ENCODE data around the gene TLCD2. TPM values are rescaled to one million over a fixed set of nuclear protein-coding genes. Genes with fewer than 3 reads are reported as not detected.
A peak's percentile ranks its signal among the peaks of the same experiment; 100 is the strongest.
"Not testable (repeated sequence)": the region's sequence is repeated elsewhere in the genome, so short reads cannot be mapped to it uniquely, and the experiment has no call there.

Gene TLCD2
- total RNA-seq, 1 experiment from 2014 or later: 1.2 TPM

DNA sequence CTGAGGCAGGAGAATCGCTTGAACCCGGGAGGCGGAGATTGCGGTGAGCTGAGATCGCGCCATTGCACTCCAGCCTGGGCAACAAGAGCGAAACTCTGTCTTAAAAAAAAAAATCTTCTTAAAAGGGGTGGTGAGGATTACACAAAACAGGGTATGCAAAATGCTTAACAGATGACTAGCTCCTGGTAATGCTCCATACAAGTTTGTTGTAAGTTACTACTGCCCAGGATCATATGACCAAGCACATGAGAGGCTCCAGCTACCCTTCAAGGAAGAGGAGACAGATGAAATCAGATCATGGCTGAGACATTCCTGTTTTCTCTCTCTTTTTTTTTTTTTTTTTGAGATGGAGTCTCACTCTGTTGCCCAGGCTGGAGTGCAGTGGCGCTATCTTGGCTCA lies 11.8 kb upstream of the TLCD2 start:
- in situ Hi-C loops (cut with HindIII; ENCODE audit: low sequenced_read_pairs): not testable (repeated sequence)

DNA sequence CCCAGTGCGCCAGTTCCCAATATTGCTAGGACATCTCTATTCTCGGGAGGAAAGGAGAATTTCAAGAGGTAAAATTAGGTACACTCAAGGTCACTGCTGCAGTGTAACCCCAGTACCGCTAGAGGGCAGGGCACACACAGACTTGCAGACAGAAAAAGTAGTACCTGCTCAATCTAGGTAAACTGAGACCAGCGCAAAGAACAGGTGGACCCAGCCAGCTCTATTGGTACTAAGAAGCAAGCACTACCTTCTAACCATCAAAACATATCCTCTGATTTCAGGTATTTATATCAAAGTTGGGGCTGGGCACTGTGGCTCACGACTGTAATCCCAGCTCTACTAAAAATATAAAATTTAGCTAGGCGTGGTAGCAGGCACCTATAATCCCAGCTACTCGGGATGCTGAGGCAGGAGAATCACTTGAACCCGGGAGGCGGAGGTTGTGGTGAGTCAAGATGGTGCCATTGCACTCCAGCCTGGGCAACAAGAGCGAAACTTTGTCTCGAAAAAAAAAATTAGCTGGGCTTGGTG lies 10.7 kb upstream of the TLCD2 start:
- DNase-seq (ENCODE audit: low spot score): peak; percentile 77
- in situ Hi-C loops (cut with HindIII; ENCODE audit: low sequenced_read_pairs): no loop called here

More for the DNA sequence above, 11.8 kb upstream of the TLCD2 start:
- DNase-seq (ENCODE audit: low spot score): not testable (repeated sequence)

DNA sequence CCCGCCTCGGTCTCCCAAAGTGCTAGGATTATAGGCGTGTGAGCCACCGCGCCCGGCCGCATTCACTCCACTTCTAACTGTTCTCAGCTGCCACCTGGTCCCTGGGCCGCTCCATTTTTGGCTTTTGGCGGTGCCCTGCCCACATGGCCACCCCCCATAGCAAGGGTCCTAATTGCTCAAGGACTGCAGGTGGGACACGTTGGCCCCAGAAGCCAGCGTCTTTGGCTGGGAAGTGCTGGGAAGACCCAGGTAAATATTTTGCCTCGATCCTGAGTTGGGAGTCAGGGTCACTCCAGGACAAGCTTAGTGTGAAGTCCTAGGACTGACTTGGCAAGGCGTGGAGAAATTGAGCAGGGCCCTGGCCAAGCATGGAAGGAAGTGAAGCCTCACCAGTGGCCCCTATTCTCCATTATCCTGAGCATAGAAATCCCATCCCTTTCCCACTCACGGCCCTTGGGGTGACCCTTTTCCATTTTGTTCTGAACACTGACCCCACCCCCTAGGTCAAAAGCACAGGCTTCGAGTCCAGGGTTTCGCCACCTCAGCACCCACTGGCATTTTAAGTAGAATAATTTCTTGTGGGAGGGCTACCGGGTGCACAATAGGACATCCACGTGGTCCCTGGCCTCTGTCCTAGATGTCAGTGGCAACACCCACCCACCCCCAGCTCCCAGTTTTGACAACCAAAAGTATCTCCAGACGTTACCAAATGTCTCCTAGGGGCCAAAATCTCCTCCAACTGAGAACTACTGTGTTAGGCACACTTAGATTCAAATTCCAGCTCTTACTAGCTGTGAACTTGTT lies 8.4 kb upstream of the TLCD2 start:
- DNase-seq (ENCODE audit: low spot score): no peak
- in situ Hi-C loops (cut with HindIII; ENCODE audit: low sequenced_read_pairs): loop anchor here (5.0 kb wide), 1 partner anchor 44 kb away; the partner anchor contains the start of gene SERPINF1

DNA sequence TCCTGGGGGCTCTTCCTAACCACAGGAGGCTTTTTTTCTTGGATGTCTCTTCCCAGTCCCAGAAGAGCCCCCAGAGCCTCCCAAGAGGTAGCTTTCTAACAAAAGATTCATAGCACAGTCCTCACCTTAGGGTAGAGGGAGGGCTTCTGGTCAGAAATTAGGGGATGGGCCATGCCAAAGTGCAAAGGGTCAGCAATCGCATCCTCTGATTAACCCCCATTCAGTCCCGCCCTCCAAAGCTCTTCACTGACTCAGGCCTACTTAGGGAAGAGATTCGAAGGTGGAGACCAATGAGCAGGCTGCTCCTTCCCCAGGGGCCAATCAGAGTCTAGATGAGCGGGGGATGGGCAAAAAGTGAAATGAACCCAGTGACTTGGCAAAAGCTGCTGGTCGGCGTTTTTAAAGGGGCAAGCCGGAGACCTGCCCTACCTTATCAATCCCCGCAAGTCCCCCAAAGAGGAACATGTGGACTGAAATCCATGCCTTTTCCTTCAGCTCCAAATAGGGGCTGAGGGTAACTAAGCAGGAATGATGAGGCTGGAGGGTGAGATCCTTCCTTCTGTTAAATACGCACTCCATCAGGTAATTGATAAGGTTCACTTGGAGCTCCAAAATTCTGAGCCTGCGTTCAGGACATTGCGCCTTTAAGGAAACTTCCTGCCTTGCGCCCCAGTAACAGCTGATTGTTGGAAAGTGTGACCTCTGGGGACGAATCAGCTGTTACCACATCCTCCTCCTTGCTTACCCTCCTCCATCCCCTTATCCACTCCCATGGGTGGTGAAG lies 6.9 kb upstream of the TLCD2 start:
- peak; percentile 99 for DNase-seq (ENCODE audit: low spot score)
- in situ Hi-C loops (cut with HindIII; ENCODE audit: low sequenced_read_pairs): loop anchor here (5.0 kb wide), 1 partner anchor 45 kb away; the partner anchor contains the start of gene SERPINF1

DNA sequence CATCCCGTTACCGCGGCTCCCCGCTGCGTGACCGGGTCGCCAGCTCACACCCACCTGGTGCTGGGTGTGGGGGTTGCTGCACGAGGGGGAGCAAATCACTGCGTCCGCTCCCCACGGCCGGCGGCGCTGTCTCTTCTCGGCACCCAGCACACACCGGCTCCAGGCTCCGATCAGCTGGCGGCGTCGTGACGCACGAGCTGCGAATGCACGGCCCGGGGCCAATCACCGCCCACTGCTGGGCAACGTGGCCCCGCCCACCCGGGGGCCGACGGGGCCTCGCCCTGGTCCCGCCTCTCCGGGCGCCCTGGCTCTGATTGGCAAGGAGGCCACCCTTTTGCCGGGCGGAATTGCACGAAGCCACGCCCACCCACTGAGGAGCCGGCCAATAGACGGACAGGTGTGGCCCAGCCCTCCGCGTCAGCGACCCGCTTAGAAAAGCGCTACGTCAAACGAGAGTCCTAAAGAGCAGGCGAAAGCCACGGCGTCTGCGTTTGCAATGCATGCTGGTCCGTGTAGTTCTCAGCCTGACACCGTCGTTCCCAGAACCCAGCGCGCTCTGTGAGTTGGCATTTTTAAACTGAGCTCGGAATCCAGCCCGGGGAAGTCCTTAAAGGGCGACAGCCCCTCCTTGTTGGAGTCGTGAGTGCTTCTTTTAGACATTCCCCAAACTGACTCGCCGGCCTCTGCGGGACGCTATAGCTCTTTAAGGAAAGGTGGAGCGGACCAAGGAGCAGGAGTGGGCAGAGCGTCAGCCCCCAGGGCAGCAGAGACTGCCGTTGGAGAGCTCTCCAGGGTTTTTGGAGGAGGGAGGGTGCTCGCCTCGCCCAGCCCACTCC lies 6.1 kb upstream of the TLCD2 start:
- in situ Hi-C loops (cut with HindIII; ENCODE audit: low sequenced_read_pairs): loop anchor here (5.0 kb wide), 1 partner anchor 46 kb away; the partner anchor contains the start of gene SERPINF1
- DNase-seq (ENCODE audit: low spot score): peak; percentile 100

DNA sequence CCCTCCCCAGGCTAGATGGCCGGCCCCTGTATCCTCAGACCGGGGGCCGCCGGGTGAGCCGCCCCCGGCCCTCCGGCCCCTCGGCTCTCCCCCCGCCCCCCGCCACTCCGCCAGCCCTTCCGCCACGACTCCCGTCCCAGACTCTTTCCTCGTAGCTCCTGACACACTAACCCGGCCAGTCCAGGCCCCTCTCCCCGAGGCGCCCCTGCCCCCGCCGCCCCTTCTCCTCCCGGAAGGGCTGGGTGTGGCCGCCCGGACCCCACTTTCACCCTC lies 5.6 kb upstream of the TLCD2 start:
- DNase-seq (ENCODE audit: low spot score): no peak
- in situ Hi-C loops (cut with HindIII; ENCODE audit: low sequenced_read_pairs): loop anchor here (5.0 kb wide), 1 partner anchor 47 kb away; the partner anchor contains the start of gene SERPINF1

DNA sequence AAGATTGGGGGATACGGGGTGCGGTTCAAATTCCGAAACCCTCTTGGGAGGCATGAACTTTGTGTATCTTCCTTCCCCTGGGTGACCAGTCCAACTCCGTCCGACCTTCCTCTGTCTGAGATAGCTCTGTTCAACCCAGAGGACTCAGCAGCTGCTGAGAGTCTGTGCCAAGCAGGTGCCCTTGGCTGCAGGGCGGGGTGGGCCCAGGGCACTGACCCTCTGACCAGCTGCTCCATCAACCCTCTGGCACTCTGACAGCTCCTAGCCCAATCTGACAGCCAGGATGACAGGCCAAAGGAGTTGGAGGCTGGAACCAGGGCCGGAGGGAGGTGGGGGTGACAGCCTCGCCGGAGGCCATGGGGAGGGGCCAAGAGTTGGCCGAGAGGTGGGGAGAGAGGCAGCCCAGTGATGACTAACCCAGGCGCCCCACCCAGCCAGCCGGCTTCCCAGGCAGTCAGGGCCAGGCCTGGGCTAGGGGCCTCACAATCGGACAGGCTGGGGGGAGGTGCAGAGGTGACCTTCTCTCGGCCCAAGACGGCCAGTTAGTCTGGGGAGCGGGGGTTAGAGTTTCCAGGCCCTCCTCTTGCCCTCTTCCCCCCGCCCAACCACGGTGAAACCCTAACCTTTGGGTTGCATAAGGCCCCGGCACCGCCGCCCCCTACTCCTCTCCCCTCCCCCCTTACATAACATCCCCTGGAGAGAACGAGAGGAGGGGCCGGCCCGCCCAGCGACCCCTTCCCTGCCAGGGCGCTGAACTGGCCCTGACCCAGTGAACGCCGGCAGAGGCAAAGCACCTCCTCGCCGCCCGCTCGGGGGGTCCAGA lies 5.0 kb upstream of the TLCD2 start:
- DNase-seq (ENCODE audit: low spot score): peak; percentile 32
- in situ Hi-C loops (cut with HindIII; ENCODE audit: low sequenced_read_pairs): loop anchor here (5.0 kb wide), 1 partner anchor 47 kb away; the partner anchor contains the start of gene SERPINF1

DNA sequence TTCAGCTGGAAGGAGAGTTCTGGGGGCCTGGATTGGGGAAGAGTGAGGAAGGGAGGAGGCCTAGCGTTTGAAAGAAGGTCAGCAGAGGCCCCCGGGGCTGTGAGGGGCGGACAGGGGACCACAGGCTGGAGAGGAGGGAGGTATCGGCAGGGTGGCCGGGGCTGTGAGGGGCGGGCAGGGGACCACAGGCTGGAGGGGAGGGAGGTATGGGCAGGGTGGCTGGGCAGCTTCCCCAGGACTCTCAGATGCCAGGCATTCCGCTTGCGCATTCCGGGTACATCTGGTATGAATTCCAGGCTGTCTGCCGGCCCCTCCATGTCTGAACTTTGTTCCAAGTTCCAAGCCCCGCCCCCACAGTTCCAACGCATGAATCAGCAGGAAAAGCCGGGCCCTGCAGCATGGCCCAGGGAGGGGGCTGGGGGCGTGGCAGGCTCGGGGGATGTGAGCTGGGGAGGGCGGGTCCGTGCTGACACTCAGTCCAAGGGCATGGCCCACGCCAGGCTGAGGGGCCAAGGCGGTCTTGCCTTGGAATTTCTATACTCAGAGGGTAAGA lies 4.3 kb upstream of the TLCD2 start:
- in situ Hi-C loops (cut with HindIII; ENCODE audit: low sequenced_read_pairs): no loop called here
- DNase-seq (ENCODE audit: low spot score): peak; percentile 69

DNA sequence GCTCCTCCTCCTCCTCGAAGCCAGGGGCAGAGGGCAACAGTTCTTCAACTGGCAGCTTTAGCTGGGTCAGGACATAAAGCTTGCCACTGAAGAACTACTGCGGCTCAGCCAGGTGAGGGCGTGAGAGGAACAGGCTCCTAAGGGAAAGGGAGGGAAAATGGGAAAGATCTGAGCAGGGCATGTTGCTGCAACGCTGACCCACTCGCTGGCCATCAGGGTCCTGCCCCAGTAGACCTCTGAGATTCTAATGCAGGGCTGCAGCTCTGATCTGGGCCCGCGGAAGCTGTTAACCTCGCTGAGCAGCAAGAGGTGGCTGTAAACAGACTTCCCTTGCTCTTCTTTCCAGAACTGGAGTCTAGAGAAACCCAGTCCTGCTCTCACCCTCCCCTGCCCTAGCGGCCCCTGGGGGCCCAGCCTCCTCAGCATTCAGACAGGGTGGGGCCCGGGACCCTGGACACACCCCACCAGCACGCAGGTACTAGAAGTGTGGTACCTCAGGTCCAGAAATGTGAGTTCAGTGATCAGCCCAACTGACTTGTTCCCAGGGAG lies 3.8 kb upstream of the TLCD2 start:
- DNase-seq (ENCODE audit: low spot score): peak; percentile 76
- in situ Hi-C loops (cut with HindIII; ENCODE audit: low sequenced_read_pairs): no loop called here

DNA sequence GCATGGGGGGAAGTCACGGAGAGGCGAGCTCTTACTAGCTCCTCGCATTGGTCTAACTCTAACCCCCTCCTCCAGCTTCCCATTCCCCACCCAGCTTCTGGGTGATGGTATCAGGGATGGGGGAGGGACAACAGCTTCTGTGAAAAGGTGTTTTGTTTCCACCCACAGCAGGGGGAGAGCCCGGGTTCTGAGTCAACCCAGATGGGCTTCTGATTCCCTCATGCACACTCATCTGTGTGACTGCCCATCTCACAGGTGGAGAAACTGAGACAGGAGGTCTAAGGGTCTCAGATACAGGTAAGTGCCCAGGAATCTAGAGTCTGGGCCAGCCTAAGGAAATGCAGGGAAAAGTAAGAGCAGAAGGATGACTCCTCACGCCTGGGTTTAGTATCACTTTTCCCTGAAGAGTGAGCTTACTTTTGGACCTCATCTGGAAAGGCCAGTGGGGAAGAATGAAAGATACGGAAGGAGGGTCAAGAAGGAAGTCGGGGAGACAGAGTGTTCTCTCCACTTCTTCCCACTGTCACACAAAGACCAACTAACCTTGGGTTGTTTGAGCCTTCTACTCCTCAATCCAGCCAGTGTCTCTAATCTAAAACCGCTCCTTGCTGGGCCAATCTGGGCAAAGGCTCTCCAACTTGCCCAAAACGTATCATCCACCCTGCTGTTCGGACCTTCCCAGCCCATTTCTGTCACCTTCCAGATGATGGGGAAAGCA lies 3.1 kb upstream of the TLCD2 start:
- in situ Hi-C loops (cut with HindIII; ENCODE audit: low sequenced_read_pairs): no loop called here
- DNase-seq (ENCODE audit: low spot score): no peak

DNA sequence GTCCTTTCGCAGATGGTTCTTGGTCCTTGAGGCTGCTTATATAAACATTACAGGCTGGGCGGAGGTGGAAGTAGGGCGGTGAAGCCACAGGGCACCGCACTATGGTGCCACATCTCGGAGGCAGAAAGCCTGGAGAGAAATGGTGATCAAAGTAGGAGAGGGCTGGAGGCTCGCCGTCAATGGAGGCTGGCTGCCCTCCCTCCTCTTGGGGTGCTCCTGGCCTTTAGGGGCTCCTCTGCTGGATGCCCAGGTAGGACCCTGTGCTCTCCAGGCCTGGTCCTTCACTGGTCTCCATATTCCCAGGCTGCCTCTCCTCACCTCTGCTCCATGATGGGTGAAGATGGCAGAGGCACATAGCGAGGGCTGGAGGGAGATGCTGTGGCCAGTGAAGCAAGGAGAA lies 2.1 kb upstream of the TLCD2 start:
- in situ Hi-C loops (cut with HindIII; ENCODE audit: low sequenced_read_pairs): no loop called here

DNA sequence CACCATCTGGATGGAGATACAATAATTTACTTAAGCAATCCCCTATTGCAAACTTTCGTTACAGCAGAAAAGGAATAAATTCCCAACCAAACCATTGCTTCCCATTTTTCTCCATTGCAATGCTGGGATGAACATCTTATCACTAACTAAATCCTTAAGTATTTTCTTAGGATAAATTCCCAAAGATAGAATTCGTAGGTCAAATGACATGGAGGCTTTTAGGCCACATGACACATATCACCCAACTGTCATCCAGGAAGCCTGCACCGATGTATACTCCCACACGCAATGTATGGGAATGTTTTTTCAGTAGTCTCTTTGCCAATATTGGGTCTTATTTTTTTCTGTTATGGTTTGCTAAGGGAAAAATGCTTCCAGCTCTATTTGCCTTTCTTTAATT lies 1.6 kb upstream of the TLCD2 start:
- DNase-seq (ENCODE audit: low spot score): no peak
- in situ Hi-C loops (cut with HindIII; ENCODE audit: low sequenced_read_pairs): no loop called here

More for the DNA sequence above, 2.1 kb upstream of the TLCD2 start:
- DNase-seq (ENCODE audit: low spot score): no peak

DNA sequence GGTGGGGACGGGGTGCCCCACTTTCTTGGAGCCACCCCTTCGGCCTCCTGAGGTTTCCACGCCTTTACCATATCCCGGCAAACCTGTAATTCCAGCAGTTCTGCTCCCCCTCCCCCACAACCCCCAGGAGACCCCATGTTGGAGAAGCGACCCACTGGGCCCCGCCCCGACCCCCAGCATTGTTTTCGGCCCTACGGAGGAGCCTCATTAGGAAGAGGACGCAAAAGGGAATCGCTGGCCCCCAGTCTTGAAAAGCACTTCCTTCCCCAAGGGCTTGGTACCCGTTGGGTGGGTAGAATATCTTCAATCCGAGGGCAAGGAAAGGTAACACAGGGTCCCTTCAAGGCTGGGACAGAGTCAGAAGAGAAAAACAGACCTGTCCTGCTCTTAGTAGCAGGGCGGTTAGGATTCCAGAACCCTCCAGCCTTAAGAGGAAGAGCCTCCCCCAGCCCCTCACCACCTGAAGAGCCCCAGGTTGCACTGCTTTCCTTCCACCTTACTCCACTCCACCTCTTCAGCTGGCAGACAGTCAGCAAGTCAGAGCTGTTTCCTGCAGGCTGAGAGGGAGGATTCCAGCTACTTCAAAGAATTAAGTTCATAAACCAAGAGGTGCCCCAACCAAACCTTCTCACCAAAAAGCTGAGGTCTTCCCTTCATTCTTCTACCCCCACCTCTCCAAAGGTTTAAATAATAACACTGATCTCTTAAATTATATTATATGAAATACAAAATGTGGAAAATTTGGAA lies 803 bp upstream of the TLCD2 start:
- in situ Hi-C loops (cut with HindIII; ENCODE audit: low sequenced_read_pairs): no loop called here
- peak; percentile 12 for DNase-seq (ENCODE audit: low spot score)

DNA sequence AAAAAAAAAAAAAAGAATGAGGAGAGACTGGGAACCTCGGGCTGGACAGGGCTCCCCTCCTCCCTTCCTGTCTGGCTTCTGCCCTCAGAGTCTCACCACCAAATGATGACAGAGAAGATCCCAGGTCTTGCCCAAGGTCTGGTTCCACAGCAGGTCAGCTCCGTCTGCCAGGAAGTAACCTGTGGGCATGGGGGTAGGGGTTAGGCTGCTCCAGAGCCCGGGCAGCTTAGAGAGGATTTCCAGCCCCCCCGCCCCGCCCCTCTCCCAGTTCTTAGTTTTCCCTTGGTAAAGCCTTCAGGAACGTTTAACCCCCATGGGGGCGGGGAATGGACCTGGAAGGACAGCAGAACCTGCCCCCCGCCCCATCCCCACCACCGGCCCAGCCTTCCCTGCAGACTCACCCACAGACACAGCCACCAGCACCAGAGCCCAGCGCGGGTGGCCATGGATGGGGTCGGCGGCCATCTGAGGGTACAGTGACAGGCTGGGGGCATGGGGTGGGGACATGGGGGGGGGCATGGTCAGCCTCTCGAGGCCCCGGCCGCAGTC lies 700 bp downstream of the TLCD2 start:
- no peak for DNase-seq (ENCODE audit: low spot score)

DNA sequence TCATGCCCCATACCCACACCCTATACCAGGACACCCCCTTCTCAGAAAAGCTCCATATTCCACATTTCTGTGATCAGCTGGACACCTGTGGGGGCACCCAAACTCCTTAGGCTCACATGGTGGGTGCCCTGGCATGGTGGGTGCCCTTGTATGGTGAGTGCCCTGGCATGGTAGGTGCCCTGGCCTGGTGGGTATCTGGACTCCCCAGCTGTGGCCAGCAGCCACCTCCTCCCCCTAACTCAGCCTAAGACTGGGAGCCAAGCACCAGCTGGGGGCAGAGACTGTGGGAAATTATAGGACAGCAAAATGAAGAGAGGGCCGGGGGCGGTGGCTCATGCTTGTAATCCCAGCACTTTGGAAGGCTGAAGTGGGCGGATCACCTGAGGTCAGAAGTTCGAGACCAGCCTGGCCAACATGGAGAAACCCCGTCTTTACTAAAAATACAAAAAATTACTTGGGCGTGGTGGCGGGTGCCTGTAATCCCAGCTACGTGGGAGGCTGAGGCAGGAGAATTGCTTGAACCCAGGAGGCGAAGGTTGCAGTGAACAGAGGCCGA lies 1.3 kb downstream of the TLCD2 start:
- DNase-seq (ENCODE audit: low spot score); in situ Hi-C loops (cut with HindIII; ENCODE audit: low sequenced_read_pairs): not testable (repeated sequence)

More for the DNA sequence above, 700 bp downstream of the TLCD2 start:
- in situ Hi-C loops (cut with HindIII; ENCODE audit: low sequenced_read_pairs): no loop called here

DNA sequence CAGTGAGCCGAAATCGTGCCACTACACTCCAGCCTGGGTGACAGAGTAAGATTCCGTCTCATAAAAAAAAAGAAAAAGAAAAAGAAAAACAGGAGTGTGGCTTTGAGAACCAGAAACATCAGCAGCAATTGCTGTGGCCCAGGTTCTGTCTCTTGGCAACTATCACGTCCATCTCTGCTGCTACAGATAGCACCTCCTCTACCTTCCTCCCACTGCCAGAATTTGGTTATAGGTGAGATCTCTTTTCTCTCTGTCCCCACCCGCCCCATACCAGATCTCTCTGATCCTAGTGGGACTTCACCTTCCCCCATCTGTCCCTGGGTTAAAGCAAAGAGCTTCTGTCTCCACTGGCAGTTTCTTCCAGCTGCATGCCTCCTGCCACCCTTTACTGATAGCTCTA lies 3.1 kb downstream of the TLCD2 start:
- in situ Hi-C loops (cut with HindIII; ENCODE audit: low sequenced_read_pairs): no loop called here

More for the DNA sequence above, 3.1 kb downstream of the TLCD2 start:
- DNase-seq (ENCODE audit: low spot score): no peak

Data from G401 (cell line).